Heart left ventricle (tissue), 13 donors: Measurements from ENCODE around the gene TMBIM6.

Experiments used
- POLR2A ChIP-seq, 2 donors: fragments of 450-650 bp; IDR thresholded peaks; one replicate each; pipeline ENCODE4 v1.6.1; 2017; ENCODE audit warnings: antibody characterized with exemption in 2 of 2, mild to moderate bottlenecking in 2 of 2, moderate library complexity in 2 of 2
- TF ChIP-seq, protein P1 (sequence below), 12 donors: fragments of 200-600 bp; sonication (generic) in 4 of 12; IDR thresholded peaks; one replicate each; pipeline versions ENCODE4 v1.5.0 to v1.8.0; 2018 to 2022; ENCODE audit warnings: antibody characterized with exemption in 12 of 12, mild to moderate bottlenecking in 5 of 12
- donor health status: ischemic (EF 13 %, LVEDD 7.1; RV severe dilation, severe dysfunction).
- donor health status: DM: no; HTN: yes; CAD: no.
- donor health status: DM: no; HTN: no; CAD: no.
- donor health status: ischemic (EF 25% LVEDD 6.9; RV normal size, moderate dysfunction).
- donor health status: ischemic (EF 25% LVEDD 5.7; RV mildly dilated, moderate dysfunction).
- donor health status: ischemic (EF 35%, LVEDD 5.7; RV mildly dilated, moderate dysfunction).
- donor health status: nonischemic (EF 11% LVEDD 7.7; RV severe dilation, severe dysfunction).
- donor health status: DM: yes; HTN: yes; CAD: no.
- donor health status: PGD.
- donor health status: ischemic (EF 29% LVEDD 5.4; RV normal size, mild dysfunction).
- donor health status: nonischemic (EF 23%, LVEDD 6.1; RV moderate dilation, normal function).

DNA sequence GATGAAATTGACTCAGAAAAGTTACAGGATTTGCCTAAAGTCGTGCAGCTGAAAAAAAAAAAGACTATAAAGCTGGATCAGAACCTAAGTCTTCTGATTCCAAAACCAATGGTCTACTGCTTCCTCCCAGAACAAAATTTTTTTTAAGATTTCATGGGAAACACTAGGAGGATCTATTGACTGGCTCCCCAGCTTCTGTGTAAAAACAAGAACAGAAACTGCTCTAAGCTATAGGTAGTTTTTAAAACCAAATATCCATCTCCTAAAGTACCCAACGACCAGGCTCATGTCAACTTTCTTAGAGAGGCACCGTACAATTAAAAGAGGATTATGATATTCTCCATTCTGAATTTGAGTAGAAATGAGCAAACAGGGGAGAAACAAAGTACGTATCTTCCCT lies 43.5 kb upstream of the TMBIM6 start:
- no peak for TF ChIP-seq POLR2A (IDR thresholded peaks at IDR 0.05)
- TF ChIP-seq, protein P1, sequence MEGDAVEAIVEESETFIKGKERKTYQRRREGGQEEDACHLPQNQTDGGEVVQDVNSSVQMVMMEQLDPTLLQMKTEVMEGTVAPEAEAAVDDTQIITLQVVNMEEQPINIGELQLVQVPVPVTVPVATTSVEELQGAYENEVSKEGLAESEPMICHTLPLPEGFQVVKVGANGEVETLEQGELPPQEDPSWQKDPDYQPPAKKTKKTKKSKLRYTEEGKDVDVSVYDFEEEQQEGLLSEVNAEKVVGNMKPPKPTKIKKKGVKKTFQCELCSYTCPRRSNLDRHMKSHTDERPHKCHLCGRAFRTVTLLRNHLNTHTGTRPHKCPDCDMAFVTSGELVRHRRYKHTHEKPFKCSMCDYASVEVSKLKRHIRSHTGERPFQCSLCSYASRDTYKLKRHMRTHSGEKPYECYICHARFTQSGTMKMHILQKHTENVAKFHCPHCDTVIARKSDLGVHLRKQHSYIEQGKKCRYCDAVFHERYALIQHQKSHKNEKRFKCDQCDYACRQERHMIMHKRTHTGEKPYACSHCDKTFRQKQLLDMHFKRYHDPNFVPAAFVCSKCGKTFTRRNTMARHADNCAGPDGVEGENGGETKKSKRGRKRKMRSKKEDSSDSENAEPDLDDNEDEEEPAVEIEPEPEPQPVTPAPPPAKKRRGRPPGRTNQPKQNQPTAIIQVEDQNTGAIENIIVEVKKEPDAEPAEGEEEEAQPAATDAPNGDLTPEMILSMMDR (IDR thresholded peaks at IDR 0.05): no peak
